Embryonic facial prominence (tissue), 1 donor: ENCODE measurements around the gene PCYT2.

ENCODE experiments used
- DNase-seq: peaks from one replicate; pipeline ENCODE4 v3.0.0-alpha.2; 2016; ENCODE audit errors: extremely low spot score

Gene PCYT2

DNA sequence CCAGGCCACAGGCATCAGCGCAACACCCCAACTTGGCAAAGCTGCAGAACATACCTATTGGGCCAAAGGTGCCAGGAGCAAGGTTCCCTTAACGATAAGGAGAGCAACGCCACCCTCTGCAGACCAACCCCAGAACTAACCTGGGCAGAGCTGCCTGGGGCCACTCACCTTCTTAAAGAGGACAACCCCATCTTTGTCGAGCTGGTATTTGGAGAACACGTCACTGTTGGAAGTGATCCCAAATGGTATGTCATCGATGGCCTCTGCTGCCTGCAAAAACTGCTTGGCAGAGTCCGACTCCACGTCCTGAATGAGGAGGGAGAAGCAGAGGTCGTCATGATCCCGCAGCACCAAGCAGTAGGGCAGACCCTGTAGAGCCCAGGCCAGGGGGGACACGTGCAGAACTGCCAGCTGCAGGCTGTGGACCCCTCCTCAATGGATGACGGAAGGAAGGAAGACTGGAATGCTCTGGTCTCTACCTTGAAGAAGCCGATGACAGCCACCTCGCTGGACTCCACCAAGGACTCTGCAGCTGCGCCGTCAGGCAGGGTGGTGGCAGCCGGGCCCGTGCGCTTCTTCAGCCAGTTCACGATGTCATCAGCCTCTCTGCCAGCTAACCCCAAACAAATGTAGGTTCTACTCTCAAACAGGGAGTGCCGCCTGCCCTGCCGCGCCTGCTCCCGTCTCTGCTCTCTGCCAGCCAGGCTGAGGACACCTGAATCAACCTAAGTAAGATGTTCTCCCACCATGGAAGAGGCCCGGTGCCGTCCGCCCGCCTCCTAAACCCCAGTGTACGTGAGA, 56.0 kb downstream of the PCYT2 start:
- DNase-seq = no peak

DNA sequence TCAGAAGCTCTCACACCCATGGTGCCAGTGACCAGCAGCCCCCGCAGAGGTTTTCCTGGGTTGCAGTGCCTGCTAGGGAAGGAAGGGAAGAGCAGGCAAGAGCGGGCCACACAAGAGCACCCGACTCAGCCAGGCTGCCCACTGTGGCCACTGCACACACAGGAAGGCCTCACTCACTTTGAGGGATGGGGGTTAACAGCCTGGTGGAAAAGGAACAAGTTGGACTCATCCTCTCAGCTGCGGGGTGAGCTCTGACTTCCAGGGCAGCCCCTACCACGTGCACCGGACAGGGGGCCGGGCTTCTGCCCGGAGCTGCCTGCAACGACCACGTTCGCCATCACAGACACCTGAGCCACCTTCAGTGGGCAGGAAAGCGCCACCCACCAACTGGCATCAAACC, 59.0 kb downstream of the PCYT2 start:
- no peak for DNase-seq

DNA sequence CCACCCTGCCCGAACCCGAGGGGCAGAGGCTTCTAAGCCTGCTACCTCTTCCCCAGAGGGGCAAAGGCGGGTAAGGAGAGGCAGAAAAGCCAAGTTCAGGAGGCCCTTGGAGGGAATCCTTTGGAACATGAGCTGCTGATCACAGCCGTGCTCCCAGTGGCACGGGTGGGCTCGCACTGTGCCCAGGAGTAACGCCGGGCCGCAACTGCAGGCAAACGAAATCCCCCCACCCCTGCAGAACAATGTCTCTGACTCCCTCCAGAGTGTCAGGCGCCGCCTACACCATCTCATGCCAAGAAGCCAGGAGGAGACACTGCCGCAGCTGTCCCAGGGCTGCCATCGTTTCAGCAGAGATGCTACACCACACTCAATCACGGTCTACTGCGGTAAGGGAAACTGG, 59.8 kb downstream of the PCYT2 start:
- no peak for DNase-seq
